Stimulated activated naive CD8-positive, alpha-beta T cell treated with anti-CD3 and anti-CD28 coated beads, Interleukin-15, Interleukin-2, amounts not matched to agents 100 U/mL and 50 U/mL, for 24 hours (primary cell): Measurements from ENCODE around the gene TBC1D10A.

Experiments
- ATAC-seq: fragments of 150-1000 bp; cut with Tn5 transposase; one replicate; pipeline ENCODE4 v1.10.0; 2021
- DNase-seq: peaks from one replicate; pipeline ENCODE4 v3.0.0; 2021

The TBC1D10A gene

GRCh38 chr22:30285846-30286200 lies 40.9 kb downstream of the TBC1D10A start:
- no peak for ATAC-seq
- DNase-seq = no peak

DNA sequence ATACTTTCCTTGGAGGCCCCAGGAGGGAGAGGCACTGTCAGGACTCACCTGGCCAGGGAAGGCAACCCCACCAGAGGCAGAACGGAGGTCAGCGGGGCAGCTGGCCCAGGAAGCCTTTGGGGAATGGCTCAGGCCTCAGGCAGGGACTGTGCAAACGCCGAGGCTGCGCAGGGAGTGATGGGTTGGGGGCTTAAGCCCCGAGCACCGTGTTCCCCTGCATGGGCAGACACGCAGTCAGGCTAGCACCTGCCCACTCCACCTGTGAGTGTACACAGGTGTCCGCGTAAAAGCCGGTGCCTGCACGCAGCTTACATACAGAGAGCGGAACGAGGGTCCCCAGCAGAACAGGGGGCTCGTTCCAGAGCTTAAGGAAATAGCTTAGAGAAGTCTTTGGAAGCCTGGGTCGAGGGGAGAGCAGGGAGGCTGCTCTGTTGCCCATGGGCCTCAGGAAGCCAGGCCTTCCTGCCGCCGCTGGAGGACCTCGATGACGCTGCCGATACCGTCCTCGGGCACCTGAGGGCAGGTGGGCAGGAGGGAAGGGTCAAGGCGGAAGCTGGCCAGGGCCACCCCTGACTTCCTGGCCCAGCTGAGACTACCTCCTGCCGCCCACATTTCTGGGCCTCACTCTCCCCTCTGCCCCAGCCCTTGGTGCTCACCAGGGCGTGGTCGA lies 41.4 kb downstream of the TBC1D10A start:
- DNase-seq (no peak), ATAC-seq (no peak)

- no peak for DNase-seq
These were observed 42.1 kb downstream of the TBC1D10A start for GRCh38 chr22:30284666-30285065.

GRCh38 chr22:30284172-30284571 lies 42.6 kb downstream of the TBC1D10A start:
- DNase-seq = no peak
- ATAC-seq = no peak

More at GRCh38 chr22:30284666-30285065, 42.1 kb downstream of the TBC1D10A start:
- no peak for ATAC-seq

DNA sequence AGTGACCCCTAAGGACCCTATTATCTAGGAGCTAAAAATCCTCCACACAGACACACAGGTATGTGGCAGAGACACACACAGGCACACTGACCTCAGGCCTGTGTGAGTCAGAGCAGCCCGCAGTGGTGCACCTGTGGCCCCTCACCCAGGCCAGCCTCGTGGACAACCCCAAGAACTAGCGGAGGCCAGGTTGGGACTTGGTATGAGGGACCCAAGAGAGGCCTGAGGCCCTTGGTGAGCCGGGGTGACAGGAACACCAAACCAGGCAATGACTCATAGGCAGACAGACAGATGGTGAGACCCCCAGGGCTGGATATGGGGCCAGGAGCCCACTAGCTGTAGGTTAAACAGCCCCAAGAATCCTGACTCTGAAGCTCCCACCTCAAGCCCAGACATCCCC lies 43.4 kb downstream of the TBC1D10A start:
- DNase-seq = no peak

GRCh38 chr22:30282616-30283046 lies 44.1 kb downstream of the TBC1D10A start:
- no peak for DNase-seq
- ATAC-seq = no peak

More for the DNA sequence above, 43.4 kb downstream of the TBC1D10A start:
- no peak for ATAC-seq

DNA sequence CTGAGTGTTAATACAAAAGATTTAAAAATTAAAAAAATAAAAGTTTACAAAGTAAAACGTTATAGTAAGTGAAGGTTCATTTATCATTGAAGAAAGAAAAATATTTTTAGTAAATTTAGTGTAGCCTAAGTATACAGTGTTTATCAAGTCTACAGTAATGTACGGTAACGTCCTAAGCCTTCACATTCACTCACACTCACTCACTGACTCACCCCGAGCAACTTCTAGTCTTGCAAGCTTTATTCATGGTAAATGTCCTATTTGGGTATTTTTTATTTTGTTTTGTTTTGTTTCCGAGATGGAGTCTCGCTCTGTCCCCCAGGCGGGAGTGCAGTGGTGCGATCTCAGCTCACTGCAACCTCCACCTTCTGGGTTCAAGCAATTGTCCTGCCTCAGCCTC lies 46.2 kb downstream of the TBC1D10A start:
- no peak for ATAC-seq

GRCh38 chr22:30279932-30280331 lies 46.8 kb downstream of the TBC1D10A start:
- DNase-seq = no peak
- no peak for ATAC-seq

More for the DNA sequence above, 46.2 kb downstream of the TBC1D10A start:
- DNase-seq = no peak

DNA sequence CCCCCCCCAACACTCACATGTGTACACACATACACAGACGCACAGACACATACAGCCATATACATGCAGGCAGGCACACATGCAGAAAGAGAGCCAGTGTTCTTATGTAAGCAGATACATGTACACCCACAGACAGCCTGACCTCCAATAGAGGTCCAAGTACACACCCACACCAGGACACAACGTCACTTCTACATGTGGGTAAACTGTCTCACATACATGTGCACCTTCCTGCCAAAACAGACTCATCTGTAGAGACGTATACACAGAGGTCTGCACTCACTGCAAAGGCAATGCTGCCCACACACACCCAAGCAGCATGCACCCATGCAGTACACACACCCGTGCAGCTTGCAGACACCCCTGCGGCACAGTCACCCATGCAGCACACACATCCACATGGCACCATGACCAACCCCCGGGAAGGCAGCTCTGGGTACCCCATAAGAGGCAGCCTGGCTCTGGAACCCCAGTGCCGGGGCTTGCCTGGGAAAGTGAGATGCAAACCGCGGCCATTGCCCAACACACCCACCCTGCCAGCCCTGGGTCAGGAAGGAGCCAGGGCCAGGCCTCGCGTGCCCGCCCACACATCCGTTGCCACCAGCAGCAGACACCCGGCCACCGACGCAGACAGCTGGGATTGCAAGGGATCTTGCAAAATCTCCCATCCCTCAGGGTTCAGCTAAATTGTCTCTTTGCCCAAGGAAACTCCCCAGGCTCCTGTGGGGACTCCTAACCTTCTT lies 47.5 kb downstream of the TBC1D10A start:
- no peak for DNase-seq
- ATAC-seq = no peak

DNA sequence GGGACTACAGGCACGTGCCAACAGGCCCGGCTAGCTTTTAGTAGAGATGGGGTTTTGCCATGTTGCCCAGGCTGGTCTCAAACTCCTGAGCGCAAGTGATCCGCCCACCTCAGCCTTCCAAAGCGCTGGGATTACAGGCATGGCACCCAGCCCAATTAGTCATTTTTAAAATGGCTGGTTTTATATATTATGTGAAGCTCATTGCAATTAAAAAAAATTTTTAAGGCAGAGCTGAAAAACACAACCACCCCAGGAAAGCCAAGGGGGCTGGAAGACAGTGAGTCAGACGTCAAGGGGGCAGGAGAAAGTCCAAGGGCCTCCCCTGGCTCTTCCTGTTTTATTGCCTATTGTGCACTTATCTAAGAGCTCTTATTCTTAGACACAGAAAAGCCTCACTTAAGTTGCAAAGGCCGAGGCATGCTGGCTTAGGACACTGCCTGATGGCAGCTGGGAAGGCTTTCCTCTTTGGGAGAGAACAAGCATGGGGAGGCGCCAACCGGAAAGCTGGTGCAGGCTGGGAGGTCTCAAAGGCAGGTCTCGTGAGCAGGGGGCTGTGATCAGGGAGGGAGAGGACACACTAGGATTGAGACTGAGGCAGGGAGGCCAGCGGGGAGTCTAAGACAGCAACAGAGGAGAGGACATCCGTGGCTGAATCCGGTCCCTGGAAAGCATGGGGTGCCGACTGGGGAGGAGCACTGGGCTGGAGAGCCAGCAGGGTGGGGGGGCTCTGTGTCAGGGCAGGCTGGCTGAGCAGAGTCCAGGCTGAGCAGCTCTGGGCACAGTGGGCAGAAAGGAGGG lies 49.0 kb downstream of the TBC1D10A start:
- DNase-seq (no peak), ATAC-seq (no peak)

DNA sequence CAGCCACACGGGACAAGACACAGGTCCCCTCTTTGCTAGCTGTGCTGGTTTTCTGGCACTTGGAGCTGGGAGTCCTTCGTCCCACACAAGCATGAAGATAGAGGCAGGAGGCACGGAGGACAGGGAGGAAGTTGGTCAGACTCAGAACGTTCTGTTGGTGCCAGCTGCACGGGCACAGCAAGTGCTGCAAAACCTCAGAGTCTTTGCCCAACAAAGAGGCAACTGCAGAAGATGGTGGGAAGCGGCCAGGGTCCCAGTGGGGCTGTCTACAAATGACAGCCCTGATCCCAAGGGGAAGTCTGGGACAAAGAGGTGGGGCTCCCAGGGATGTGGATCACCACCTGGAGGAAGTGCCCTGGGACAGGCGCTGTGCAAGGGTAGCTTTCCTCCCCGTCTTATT lies 50.7 kb downstream of the TBC1D10A start:
- DNase-seq (no peak), ATAC-seq (no peak)

DNA sequence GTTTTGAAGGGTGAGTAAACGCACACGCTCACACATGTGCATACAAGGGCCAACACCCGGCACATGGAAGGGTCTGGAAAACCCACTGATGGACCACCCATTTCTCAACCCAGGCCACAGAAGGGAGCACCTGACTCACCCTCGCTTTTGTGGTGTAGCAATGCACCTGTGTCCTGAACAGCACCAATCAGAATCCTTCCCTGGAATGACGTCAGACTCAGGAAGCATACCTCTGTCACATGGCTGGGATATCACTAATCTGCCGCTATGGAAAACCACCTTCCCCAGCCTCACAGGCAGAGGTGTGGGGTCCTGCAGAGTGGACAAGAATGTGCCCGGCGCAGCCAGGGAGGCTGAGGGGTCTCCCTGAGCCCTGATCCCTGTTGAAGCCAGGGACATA lies 51.1 kb downstream of the TBC1D10A start:
- ATAC-seq = peak; percentile 37
- DNase-seq = no peak

DNA sequence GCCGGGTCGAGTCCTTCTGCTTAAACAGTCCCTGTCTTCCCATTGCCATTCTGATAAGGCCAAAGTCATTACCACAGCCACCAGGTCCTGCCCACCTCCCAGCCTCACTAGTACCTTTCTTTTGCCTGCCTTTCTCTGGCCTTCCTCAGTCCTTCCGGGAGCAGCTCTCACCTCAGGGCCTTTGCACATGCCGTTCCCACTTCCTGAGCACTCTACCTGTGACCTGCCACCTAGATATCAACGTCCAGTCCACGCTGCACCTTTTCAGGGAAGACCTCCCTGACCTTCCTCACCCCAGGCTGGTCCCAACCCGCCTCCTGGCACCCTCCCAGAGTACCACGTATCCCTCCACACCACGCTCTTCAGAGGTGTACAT lies 52.3 kb downstream of the TBC1D10A start:
- DNase-seq (no peak), ATAC-seq (no peak)

- no peak for ATAC-seq
- DNase-seq = no peak
These were observed 52.9 kb downstream of the TBC1D10A start for GRCh38 chr22:30273711-30274436.

- ATAC-seq = no peak
- DNase-seq = no peak
These were observed 53.8 kb downstream of the TBC1D10A start for GRCh38 chr22:30272781-30273601.

DNA sequence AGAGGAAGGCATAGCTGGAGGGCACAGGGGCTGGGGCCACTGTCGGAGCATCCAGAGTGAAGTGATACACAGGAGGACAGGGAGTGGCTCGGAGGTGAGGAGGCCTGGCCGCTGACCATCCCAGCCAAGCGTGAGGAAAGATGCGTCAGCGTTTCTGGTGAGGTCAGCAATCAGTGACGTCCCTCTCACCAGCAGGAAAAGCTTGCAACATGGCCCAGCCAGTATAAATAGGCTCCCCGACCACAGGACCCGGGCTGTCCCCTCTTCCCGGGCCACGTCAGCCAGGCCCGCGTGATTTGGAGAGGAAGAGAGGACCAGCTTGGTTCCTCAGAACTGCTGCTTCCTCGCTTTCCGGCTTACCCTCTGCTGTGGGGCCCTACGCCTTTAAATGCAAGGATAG lies 55.9 kb downstream of the TBC1D10A start:
- no peak for DNase-seq
- no peak for ATAC-seq

- no peak for DNase-seq
- ATAC-seq = no peak
These were observed 58.4 kb downstream of the TBC1D10A start for GRCh38 chr22:30268331-30268730.

DNA sequence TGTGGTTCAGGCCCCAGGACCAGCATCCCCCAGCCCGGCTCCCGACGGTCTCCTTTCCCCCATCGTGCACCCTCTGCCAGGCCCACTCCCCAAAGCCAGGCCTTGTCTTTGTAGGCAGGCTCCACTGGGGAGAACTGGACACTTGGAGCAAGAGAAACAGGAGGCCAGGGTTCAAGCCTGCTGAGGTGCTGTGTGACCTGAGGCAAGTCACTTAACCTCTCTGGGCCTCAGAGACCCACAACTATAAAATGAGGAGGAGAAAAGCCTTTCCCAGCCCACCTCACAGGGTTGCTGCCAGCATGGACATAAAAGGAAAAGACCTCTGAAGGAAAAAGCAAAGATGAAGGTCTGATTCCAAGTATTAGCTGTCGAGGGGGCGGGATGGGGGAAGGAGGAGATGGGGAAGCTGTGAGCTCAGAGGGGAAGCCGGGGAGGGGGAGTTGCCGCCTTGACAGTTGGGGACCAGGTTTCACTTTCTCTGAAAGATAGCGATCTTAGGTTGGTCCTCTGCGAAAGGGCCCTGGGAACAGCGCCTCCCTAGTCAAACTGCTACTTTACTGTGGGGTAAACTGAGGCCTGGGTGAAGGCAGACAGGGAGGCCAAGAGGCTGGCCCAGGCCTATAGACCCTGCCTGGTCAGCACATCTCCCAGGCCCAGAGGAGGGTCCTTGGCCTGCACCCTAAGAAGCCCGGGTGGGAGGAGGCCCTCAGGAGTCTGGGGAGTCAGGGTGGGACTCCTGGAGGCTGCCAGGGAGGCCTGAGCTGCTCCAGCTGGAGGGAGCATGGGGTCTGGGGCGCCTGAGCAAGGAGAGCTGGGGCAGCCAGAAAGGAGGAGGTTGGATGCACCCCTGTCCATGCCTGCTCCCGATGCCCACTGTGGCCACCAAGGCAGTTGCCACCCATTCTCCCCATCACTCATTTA lies 59.1 kb downstream of the TBC1D10A start:
- DNase-seq (peak; percentile 69), ATAC-seq (no peak)

- peak; percentile 51 for ATAC-seq
- DNase-seq = peak; percentile 83
These were observed 60.0 kb downstream of the TBC1D10A start, which contains the start of gene OSM for GRCh38 chr22:30266445-30267381. Gene OSM, minus strand, starts transcription at chr22:30266851. Its CDS starts 52 bp downstream, at chr22:30266799.
